Hepatocyte (in vitro differentiated cells): ENCODE results near the gene BCL7B. TPM values are rescaled to one million over a fixed set of nuclear protein-coding genes. Genes with fewer than 3 reads are reported as not detected.
"Not testable (repeated sequence)": the region's sequence is repeated elsewhere in the genome, so short reads cannot be mapped to it uniquely, and the experiment has no call there.

Experiments used
- DNase-seq: peaks from one replicate; pipeline ENCODE4 v3.0.0-alpha.2; 2016; ENCODE audit warnings: low spot score
- H2AFZ ChIP-seq: fragments of 200-600 bp; sonication (generic); 2 replicates; pipeline ENCODE4 v1.6.0; 2016; ENCODE audit warnings: antibody characterized with exemption, mild to moderate bottlenecking
- H3K27ac ChIP-seq: fragments of 200-600 bp; sonication (generic); 2 replicates; pipeline ENCODE4 v1.5.1; 2016; ENCODE audit warnings: mild to moderate bottlenecking
- H3K27me3 ChIP-seq: fragments of 200-600 bp; sonication (generic); 2 replicates; pipeline ENCODE4 v1.6.1; 2016
- H3K36me3 ChIP-seq: fragments of 200-600 bp; sonication (generic); replicated peaks from 2 replicates; pipeline ENCODE4 v1.5.1; 2016; ENCODE audit warnings: low read depth; ENCODE audit not compliant: insufficient read depth
- H3K4me1 ChIP-seq: fragments of 200-600 bp; sonication (generic); 2 replicates; pipeline ENCODE4 v1.5.1; 2016; ENCODE audit warnings: mild to moderate bottlenecking, moderate library complexity; ENCODE audit not compliant: insufficient read depth
- H3K4me2 ChIP-seq: fragments of 200-600 bp; sonication (generic); 2 replicates; pipeline ENCODE4 v1.6.0; 2016
- H3K4me3 ChIP-seq: fragments of 200-600 bp; sonication (generic); 2 replicates; pipeline ENCODE4 v1.5.1; 2016; ENCODE audit warnings: mild to moderate bottlenecking
- H3K79me2 ChIP-seq: fragments of 200-600 bp; sonication (generic); 2 replicates; pipeline ENCODE4 v1.6.0; 2017; ENCODE audit warnings: mild to moderate bottlenecking
- H3K9me2 ChIP-seq: fragments of 200-600 bp; sonication (generic); replicated peaks from 2 replicates; pipeline ENCODE4 v1.6.0; 2017; ENCODE audit warnings: mild to moderate bottlenecking; ENCODE audit not compliant: insufficient read depth
- H3K9me3 ChIP-seq: fragments of 200-600 bp; sonication (generic); 2 replicates; pipeline ENCODE4 v1.5.1; 2016; ENCODE audit warnings: low read depth, mild to moderate bottlenecking
- H4K20me1 ChIP-seq: fragments of 200-600 bp; sonication (generic); 2 replicates; pipeline ENCODE4 v1.6.0; 2016; ENCODE audit warnings: mild to moderate bottlenecking; ENCODE audit not compliant: insufficient read depth, poor library complexity, severe bottlenecking
- EZH2 ChIP-seq: fragments of 200-600 bp; sonication (generic); IDR thresholded peaks from 2 replicates; pipeline ENCODE4 v1.6.1; 2016; ENCODE audit warnings: antibody characterized with exemption, mild to moderate bottlenecking, borderline replicate concordance
- EZH2phosphoT487 ChIP-seq: fragments of 200-600 bp; sonication (generic); IDR thresholded peaks from one replicate; pipeline ENCODE4 v1.6.1; 2018; ENCODE audit warnings: antibody characterized with exemption, mild to moderate bottlenecking, low read depth, moderate library complexity; ENCODE audit not compliant: unreplicated experiment, severe bottlenecking
- WGBS: methylation state at CpG from one replicate; pipeline ENCODE4 v1.1.6; 2016; ENCODE audit warnings: low lambda C conversion rate; ENCODE audit errors: missing lambda C conversion rate; 5-methylcytosine and 5-hydroxymethylcytosine counted together
- polyA plus RNA-seq: library from polyadenylated mRNA; unstranded; fragments of >200 nt; fragmentation: Nextera tagmentation; extraction: Ambion mirVana; gene quantifications from 2 replicates; pipeline ENCODE4 v1.2.1, GENCODE V29; 2016
- total RNA-seq: library from RNA; depleted of rRNA; stranded (reverse); fragments of >200 nt; gene quantifications from 2 replicates; pipeline ENCODE4 v1.2.3, GENCODE V29; 2014
- TF ChIP-seq, protein P1 (sequence below): fragments of 200-600 bp; sonication (generic); IDR thresholded peaks from 2 replicates; pipeline ENCODE4 v1.5.1; 2016; ENCODE audit warnings: antibody characterized with exemption, mild to moderate bottlenecking; ENCODE audit not compliant: poor library complexity

Gene BCL7B
- total and polyA plus RNA-seq, 2 experiments from 2014 or later = 44.7 to 54.0 TPM

DNA sequence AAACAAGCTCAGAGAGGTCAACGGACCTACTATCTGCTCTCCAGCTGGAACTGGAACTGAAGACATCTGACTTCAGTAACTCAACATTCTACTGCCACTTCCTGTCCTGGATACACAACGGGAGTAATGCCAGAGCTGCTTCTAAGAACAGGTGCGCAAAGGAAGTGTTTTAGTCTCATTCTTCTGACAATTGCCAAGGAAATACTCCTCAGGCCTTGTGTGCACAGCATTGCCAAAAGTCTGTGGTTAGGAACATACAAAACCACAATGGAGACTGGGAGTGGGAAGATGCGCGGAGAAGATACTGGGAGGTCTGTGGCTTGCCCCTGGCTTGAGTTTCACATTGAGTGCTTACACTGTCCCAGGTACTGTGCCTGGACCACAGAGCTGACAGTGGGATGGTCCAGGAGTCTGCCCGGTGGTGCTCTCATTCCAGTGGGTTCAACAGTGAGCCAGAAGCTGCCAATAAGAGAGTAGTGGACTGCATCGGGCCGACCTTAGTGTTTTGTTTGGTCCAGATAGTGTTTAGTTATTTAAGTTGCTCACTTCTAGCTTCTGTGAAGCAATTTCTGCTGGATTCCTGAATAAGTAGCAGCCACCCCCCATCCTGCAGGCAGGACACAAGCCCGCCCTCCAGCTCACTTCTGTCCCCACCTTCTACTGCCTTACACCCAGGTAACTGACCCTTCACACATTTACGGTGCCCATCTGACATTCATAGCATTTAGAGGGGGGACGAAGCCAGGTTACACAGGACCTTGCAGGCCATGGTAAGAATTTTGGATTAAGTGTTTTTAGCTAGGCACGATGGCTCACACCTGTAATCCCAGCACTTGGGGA is 10.6 kb upstream of the BCL7B start:
- Histone ChIP-seq H3K79me2 (no peaks in the 10 kb centered on the region), H3K9me2 (no peaks in the 10 kb centered on the region), H3K27ac (no peak overlapping the region), H3K4me1 (peaks cover 3% of the 10 kb centered on the region), H3K36me3 (no peaks in the 10 kb centered on the region), H3K4me3 (no peak overlapping the region), H3K9me3 (no peaks in the 10 kb centered on the region), H4K20me1 (no peaks in the 10 kb centered on the region), H3K4me2 (no peak overlapping the region), H3K27me3 (no peaks in the 10 kb centered on the region), H2AFZ (no peak overlapping the region)
- no peak for DNase-seq
- WGBS = 91% methylated on average over 12 of the region's 12 CpGs
- no peak for TF ChIP-seq EZH2
- TF ChIP-seq EZH2phosphoT487 = no peak
- TF ChIP-seq, protein P1, sequence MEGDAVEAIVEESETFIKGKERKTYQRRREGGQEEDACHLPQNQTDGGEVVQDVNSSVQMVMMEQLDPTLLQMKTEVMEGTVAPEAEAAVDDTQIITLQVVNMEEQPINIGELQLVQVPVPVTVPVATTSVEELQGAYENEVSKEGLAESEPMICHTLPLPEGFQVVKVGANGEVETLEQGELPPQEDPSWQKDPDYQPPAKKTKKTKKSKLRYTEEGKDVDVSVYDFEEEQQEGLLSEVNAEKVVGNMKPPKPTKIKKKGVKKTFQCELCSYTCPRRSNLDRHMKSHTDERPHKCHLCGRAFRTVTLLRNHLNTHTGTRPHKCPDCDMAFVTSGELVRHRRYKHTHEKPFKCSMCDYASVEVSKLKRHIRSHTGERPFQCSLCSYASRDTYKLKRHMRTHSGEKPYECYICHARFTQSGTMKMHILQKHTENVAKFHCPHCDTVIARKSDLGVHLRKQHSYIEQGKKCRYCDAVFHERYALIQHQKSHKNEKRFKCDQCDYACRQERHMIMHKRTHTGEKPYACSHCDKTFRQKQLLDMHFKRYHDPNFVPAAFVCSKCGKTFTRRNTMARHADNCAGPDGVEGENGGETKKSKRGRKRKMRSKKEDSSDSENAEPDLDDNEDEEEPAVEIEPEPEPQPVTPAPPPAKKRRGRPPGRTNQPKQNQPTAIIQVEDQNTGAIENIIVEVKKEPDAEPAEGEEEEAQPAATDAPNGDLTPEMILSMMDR = no peak

DNA sequence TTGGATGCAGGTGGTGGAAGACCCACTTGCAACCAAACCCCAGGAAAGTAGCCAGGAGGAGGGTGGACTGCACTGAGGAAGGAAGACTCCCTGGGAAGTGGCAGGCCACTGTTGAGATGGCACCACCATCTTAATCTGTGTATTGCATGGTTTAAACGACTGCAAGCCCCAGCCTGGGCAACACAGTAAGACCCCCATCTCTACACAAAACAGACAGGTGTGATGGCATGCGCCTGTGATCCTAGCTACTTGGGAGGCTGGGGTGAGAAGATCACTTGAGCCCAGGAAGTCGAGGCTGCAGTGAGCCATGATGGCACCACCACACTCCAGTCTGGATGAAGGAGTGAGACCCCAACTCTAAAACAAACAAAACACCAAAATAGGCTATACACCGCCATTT is 9.7 kb upstream of the BCL7B start:
- Histone ChIP-seq H3K4me1 (peaks cover 3% of the 10 kb centered on the region), H3K4me2 (no peak overlapping the region), H3K9me2 (no peaks in the 10 kb centered on the region), H3K27me3 (no peaks in the 10 kb centered on the region), H3K36me3 (no peaks in the 10 kb centered on the region), H3K27ac (no peak overlapping the region), H4K20me1 (no peaks in the 10 kb centered on the region), H3K79me2 (no peaks in the 10 kb centered on the region), H2AFZ (no peak overlapping the region), H3K9me3 (no peaks in the 10 kb centered on the region), H3K4me3 (no peak overlapping the region)
- no peak for DNase-seq
- WGBS = 87% methylated on average over 4 of the region's 4 CpGs
- TF ChIP-seq, protein P1 = no peak
- TF ChIP-seq EZH2 (no peak), EZH2phosphoT487 (no peak)

DNA sequence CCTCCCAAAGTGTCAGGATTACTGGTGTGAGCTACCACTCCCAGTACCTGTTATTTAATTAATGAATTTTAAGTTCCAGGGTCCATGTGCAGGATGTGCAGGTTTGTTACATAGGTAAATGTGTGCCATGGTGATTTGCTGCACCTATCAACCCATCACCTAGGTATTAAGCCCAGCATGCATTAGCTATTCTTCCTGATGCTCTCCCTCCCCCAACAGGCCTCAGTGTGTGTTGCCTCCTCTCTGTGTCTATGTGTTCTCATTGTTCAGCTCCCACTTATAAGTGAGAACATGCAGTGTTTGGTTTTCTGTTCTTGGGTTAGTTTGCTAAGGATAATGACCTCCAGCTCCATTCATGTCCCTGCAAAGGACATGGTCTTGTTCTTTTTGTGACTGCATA is 8.9 kb upstream of the BCL7B start:
- H3K27ac ChIP-seq, H3K4me3 ChIP-seq: not testable (repeated sequence)

DNA sequence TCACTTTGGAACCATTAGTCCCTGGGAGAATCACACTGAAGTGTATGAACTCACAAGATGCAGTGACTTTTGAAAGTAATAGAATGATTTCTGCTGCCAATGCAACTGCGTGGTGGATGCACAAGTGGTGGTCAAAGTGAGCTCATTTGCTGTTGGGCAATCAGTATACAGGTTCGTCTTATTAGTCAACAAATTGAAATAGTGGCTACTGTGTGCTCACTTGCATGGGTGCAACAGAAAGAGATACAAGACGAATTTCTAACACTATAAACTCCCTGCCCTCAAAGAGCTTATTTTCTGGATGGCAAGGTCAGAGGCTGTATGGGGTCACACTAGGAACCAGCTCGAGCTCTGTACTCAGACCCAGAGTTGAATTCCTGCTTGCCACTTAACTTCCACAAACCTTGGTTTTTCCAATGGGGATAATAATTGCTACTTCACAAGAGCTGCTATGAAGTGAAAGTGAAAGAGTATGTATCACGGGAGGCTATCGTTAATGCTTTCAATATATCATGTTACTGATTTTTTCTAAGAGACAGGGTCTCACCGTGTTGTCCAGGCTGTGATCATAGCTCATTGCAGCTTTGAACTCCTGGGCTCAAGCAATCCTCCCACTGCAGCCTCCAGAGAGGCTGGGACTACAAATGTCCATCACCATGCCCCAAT is 8.3 kb upstream of the BCL7B start:
- Histone ChIP-seq H3K27ac (no peak overlapping the region), H4K20me1 (no peaks in the 10 kb centered on the region), H3K4me3 (no peak overlapping the region), H3K9me2 (no peaks in the 10 kb centered on the region), H3K27me3 (no peaks in the 10 kb centered on the region), H3K79me2 (no peaks in the 10 kb centered on the region), H3K36me3 (no peaks in the 10 kb centered on the region), H3K9me3 (no peaks in the 10 kb centered on the region), H2AFZ (no peak overlapping the region), H3K4me1 (peaks cover 3% of the 10 kb centered on the region), H3K4me2 (no peak overlapping the region)
- DNase-seq = no peak
- WGBS = 78% methylated on average over 7 of the region's 7 CpGs
- TF ChIP-seq, protein P1 = no peak
- TF ChIP-seq EZH2phosphoT487 = no peak
- TF ChIP-seq EZH2 = no peak

More for the DNA sequence above, 8.9 kb upstream of the BCL7B start:
- H3K4me1 ChIP-seq, H3K9me3 ChIP-seq, H3K27me3 ChIP-seq, H3K9me2 ChIP-seq, H3K36me3 ChIP-seq, H4K20me1 ChIP-seq, H2AFZ ChIP-seq, DNase-seq, H3K4me2 ChIP-seq, H3K79me2 ChIP-seq: not testable (repeated sequence)
